D721Med (cell line): ENCODE results near the gene MATK.

Experiments used
- DNase-seq: peaks from one replicate; pipeline ENCODE4 v3.0.0; 2011; ENCODE audit warnings: low spot score; ENCODE audit not compliant: insufficient read length
- FAIRE-seq: peaks from 2 replicates; lab custom pipeline; 2011; peaks lifted over from hg19 to GRCh38; lab: Jason Lieb, UNC
- TF ChIP-seq, protein P1 (sequence below): IDR thresholded peaks from 2 replicates; pipeline ENCODE4 v1.5.1; 2012; ENCODE audit warnings: mild to moderate bottlenecking, control low read depth; ENCODE audit not compliant: insufficient read depth; ENCODE audit errors: missing control alignments

Gene MATK

GRCh38 chr19:3752492-3752891 lies 33.7 kb downstream of the MATK start:
- FAIRE-seq, result no peak
- TF ChIP-seq, protein P1, sequence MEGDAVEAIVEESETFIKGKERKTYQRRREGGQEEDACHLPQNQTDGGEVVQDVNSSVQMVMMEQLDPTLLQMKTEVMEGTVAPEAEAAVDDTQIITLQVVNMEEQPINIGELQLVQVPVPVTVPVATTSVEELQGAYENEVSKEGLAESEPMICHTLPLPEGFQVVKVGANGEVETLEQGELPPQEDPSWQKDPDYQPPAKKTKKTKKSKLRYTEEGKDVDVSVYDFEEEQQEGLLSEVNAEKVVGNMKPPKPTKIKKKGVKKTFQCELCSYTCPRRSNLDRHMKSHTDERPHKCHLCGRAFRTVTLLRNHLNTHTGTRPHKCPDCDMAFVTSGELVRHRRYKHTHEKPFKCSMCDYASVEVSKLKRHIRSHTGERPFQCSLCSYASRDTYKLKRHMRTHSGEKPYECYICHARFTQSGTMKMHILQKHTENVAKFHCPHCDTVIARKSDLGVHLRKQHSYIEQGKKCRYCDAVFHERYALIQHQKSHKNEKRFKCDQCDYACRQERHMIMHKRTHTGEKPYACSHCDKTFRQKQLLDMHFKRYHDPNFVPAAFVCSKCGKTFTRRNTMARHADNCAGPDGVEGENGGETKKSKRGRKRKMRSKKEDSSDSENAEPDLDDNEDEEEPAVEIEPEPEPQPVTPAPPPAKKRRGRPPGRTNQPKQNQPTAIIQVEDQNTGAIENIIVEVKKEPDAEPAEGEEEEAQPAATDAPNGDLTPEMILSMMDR, result no peak
- no peak for DNase-seq

DNA sequence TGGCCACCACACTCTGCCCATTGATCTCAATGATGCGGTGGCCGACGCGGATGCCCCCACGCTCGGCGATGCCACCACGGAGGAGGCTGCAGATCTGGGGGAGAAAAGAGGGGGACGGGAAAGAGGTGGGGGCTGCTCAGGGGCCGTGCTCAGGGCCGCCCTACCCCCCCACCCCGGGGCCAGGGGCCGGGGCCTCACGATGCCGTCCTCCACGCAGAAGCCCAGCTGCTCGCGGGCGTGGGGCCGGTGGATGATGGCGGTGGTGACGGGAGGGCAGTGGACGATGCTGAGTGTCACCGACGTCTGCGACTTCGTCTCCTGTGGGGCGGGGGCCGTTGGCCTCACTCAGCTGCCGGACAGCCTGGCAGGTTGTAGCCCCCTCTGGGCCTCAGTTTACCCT lies 34.9 kb downstream of the MATK start:
- TF ChIP-seq, protein P1, result no peak
- FAIRE-seq (no peak), DNase-seq (no peak)

GRCh38 chr19:3750211-3750610 lies 36.0 kb downstream of the MATK start:
- TF ChIP-seq, protein P1, result no peak
- DNase-seq (no peak), FAIRE-seq (no peak)

- no peak for FAIRE-seq
- no peak for DNase-seq
- TF ChIP-seq, protein P1, result no peak
Measured at GRCh38 chr19:3748965-3749364, 37.2 kb downstream of the MATK start.

GRCh38 chr19:3746371-3747056 lies 39.7 kb downstream of the MATK start:
- FAIRE-seq, result no peak
- DNase-seq, result no peak
- TF ChIP-seq, protein P1, result no peak

GRCh38 chr19:3745363-3746045 lies 40.7 kb downstream of the MATK start:
- FAIRE-seq (no peak), DNase-seq (no peak)
- TF ChIP-seq, protein P1, result no peak

DNA sequence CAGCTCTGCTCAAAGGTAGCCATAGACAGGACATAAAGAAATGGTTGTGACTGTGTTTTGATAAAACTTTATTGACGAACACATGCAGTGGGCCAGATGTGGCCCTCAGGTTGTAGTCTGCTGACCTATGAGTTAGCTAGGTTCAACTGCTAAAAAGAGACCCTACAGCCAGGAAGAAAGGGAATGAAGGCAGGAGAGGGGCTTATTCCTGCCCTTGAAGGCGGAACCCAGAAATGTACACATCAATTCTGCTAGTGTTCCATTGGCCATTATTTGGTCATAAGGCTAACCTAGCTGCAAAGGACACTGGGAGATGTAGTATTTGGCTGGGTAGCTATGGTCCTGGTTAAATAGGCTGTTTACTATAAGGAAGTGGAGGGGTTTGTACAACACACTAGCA lies 42.7 kb downstream of the MATK start:
- FAIRE-seq (no peak), DNase-seq (no peak)
- TF ChIP-seq, protein P1, result no peak
